HEK293T (cell line): ENCODE results near the gene ANKS1B.
A peak's percentile ranks its signal among the peaks of the same experiment; 100 is the strongest.

Experiments used
- CTCF ChIA-PET: fragments of 350-600 bp; formaldehyde crosslinking; extraction: SDS; loops from one replicate; lab custom pipeline; 2021; ENCODE audit warnings: antibody characterized with exemption, inconsistent platforms; lab: Yijun Ruan, JAX
- POLR2A ChIA-PET: fragments of 350-600 bp; formaldehyde crosslinking; extraction: SDS; loops from one replicate; lab custom pipeline; 2020; ENCODE audit warnings: antibody characterized with exemption, inconsistent platforms; lab: Yijun Ruan, JAX
- DNase-seq: peaks from one replicate; pipeline ENCODE4 v3.0.0; 2012; ENCODE audit warnings: mixed read lengths; ENCODE audit errors: extremely low spot score
- ARNT ChIP-seq: fragments of 450-650 bp; IDR thresholded peaks from 2 replicates; pipeline ENCODE4 v1.6.1; 2017; ENCODE audit warnings: mild to moderate bottlenecking
- BHLHE40 ChIP-seq: fragments of 450-650 bp; IDR thresholded peaks from 2 replicates; pipeline ENCODE4 v1.6.1; 2016; ENCODE audit warnings: mild to moderate bottlenecking, moderate library complexity, borderline replicate concordance
- CTBP1 ChIP-seq: fragments of 450-650 bp; IDR thresholded peaks from 2 replicates; pipeline ENCODE4 v1.6.1; 2016; ENCODE audit warnings: borderline replicate concordance
- ELF4 ChIP-seq: fragments of 450-650 bp; IDR thresholded peaks from 2 replicates; pipeline ENCODE4 v1.6.1; 2017; ENCODE audit warnings: antibody characterized with exemption
- FOXA1 ChIP-seq: fragments of 450-650 bp; IDR thresholded peaks from 2 replicates; pipeline ENCODE4 v1.6.1; 2016; ENCODE audit warnings: mild to moderate bottlenecking
- FOXK2 ChIP-seq: fragments of 450-650 bp; IDR thresholded peaks from 2 replicates; pipeline ENCODE4 v1.6.1; 2016; ENCODE audit warnings: mild to moderate bottlenecking
- FOXM1 ChIP-seq: fragments of 450-650 bp; IDR thresholded peaks from 2 replicates; pipeline ENCODE4 v1.6.1; 2017; ENCODE audit warnings: mild to moderate bottlenecking, borderline replicate concordance
- HDGF ChIP-seq: fragments of 450-650 bp; IDR thresholded peaks from 2 replicates; pipeline ENCODE4 v1.6.1; 2017; ENCODE audit warnings: antibody characterized with exemption, borderline replicate concordance
- L3MBTL2 ChIP-seq: fragments of 450-650 bp; conservative IDR thresholded peaks from 2 replicates; pipeline ENCODE4 v1.6.1; 2016; ENCODE audit warnings: mild to moderate bottlenecking
- LEF1 ChIP-seq: fragments of 450-650 bp; IDR thresholded peaks from 2 replicates; pipeline ENCODE4 v1.6.1; 2017; ENCODE audit warnings: mild to moderate bottlenecking, borderline replicate concordance
- NFRKB ChIP-seq: fragments of 450-650 bp; IDR thresholded peaks from 2 replicates; pipeline ENCODE4 v1.6.1; 2016; ENCODE audit warnings: mild to moderate bottlenecking, moderate library complexity
- PKNOX1 ChIP-seq: fragments of 450-650 bp; IDR thresholded peaks from 2 replicates; pipeline ENCODE4 v1.6.1; 2016
- SUZ12 ChIP-seq: fragments of 450-650 bp; IDR thresholded peaks from 2 replicates; pipeline ENCODE4 v1.6.1; 2016; ENCODE audit warnings: mild to moderate bottlenecking
- TARDBP ChIP-seq: fragments of 450-650 bp; IDR thresholded peaks from 2 replicates; pipeline ENCODE4 v1.6.1; 2016
- ZNF384 ChIP-seq: fragments of 450-650 bp; IDR thresholded peaks from 2 replicates; pipeline ENCODE4 v1.6.1; 2016

Gene ANKS1B

GRCh38 chr12:98719515-98720504 is 1264.9 kb downstream of the ANKS1B start:
- no peak for DNase-seq
- TF ChIP-seq FOXK2, result no peak
- TF ChIP-seq FOXM1, result no peak
- TF ChIP-seq BHLHE40, result no peak
- TF ChIP-seq NFRKB, result no peak
- TF ChIP-seq HDGF, result no peak
- TF ChIP-seq LEF1, result no peak
- TF ChIP-seq CTBP1, result no peak
- no peak for TF ChIP-seq FOXA1
- no peak for TF ChIP-seq ARNT
- TF ChIP-seq ELF4, result no peak
- no peak for TF ChIP-seq L3MBTL2
- no peak for TF ChIP-seq TARDBP
- no peak for TF ChIP-seq ZNF384
- ChIA-PET POLR2A (no interaction called here), CTCF (no interaction called here)

GRCh38 chr12:98714426-98714825 is 1270.3 kb downstream of the ANKS1B start:
- ChIA-PET POLR2A (no interaction called here), CTCF (no interaction called here)
- DNase-seq, result no peak
- TF ChIP-seq PKNOX1 (no peak), TARDBP (no peak)

- POLR2A ChIA-PET, result no interaction called here
- TF ChIP-seq L3MBTL2 (no peak), NFRKB (no peak), SUZ12 (no peak), ZNF384 (no peak), ELF4 (no peak), LEF1 (no peak), FOXA1 (no peak), HDGF (no peak), PKNOX1 (no peak), ARNT (no peak)
These were observed 1275.7 kb downstream of the ANKS1B start for GRCh38 chr12:98709022-98709421.

GRCh38 chr12:98701166-98701565 is 1283.6 kb downstream of the ANKS1B start:
- CTCF ChIA-PET, result no interaction called here

More at GRCh38 chr12:98709022-98709421, 1275.7 kb downstream of the ANKS1B start:
- CTCF ChIA-PET, result interaction anchor here (0.6 kb wide), 1 partner anchor 14 kb away, joined by 6 read pairs; no protein-coding TSS in a partner anchor
- DNase-seq, result no peak

GRCh38 chr12:98699586-98699985 is 1285.2 kb downstream of the ANKS1B start:
- ChIA-PET POLR2A (no interaction called here), CTCF (interaction anchor here (0.6 to 0.8 kb wide), 4 partner anchors 11 to 299 kb away, joined by 3 to 4 read pairs (median 4); no protein-coding TSS in a partner anchor)
- DNase-seq, result no peak
- no peak for TF ChIP-seq HDGF
- no peak for TF ChIP-seq PKNOX1
- TF ChIP-seq ELF4, result no peak
- TF ChIP-seq CTBP1, result no peak
- TF ChIP-seq TARDBP, result no peak
- no peak for TF ChIP-seq ARNT

More at GRCh38 chr12:98701166-98701565, 1283.6 kb downstream of the ANKS1B start:
- POLR2A ChIA-PET, result no interaction called here
- TF ChIP-seq LEF1 (no peak), ARNT (no peak), NFRKB (no peak)
- DNase-seq, result no peak

- DNase-seq, result peak; percentile 62
- ChIA-PET POLR2A (no interaction called here), CTCF (interaction anchor here (0.6 to 0.8 kb wide), 3 partner anchors 12 to 300 kb away, joined by 3 to 4 read pairs (median 4); no protein-coding TSS in a partner anchor)
- TF ChIP-seq HDGF, result no peak
- TF ChIP-seq SUZ12, result no peak
- TF ChIP-seq FOXK2, result no peak
- TF ChIP-seq ELF4, result no peak
- no peak for TF ChIP-seq CTBP1
- no peak for TF ChIP-seq PKNOX1
- TF ChIP-seq ARNT, result no peak
- TF ChIP-seq LEF1, result no peak
- TF ChIP-seq NFRKB, result no peak
- no peak for TF ChIP-seq BHLHE40
- no peak for TF ChIP-seq FOXA1
- TF ChIP-seq L3MBTL2, result no peak
These were observed 1285.9 kb downstream of the ANKS1B start for GRCh38 chr12:98698603-98699463.
